Natural killer cell (primary cell): ENCODE measurements around the gene EVL. TPM values are rescaled to one million over a fixed set of nuclear protein-coding genes. Genes with fewer than 3 reads are reported as not detected.

Experiments
- ATAC-seq, 3 donors: fragments of 150-1000 bp in 2 of 3; fragments of 200-7000 bp in 1 of 3; cut with Tn5 transposase; 1 replicate in 1 of 3; 2 replicates in 2 of 3; pipeline ENCODE4 v1.10.0; 2021; ENCODE audit warnings: mild to moderate bottlenecking in 2 of 3, moderate library complexity in 2 of 3
- DNase-seq, 2 donors: peaks; one replicate each; pipeline versions ENCODE4 v3.0.0 to v3.0.0-alpha.2; 2013 to 2021; ENCODE audit warnings: mixed read lengths in 1 of 2
- H3K27ac ChIP-seq: one replicate; pipeline ENCODE4 v1.5.1; 2013; ENCODE audit warnings: mild to moderate bottlenecking, low read length
- H3K27me3 ChIP-seq: one replicate; pipeline ENCODE4 v1.6.1; 2013; ENCODE audit warnings: low read length; ENCODE audit not compliant: control insufficient read depth, insufficient read depth
- H3K36me3 ChIP-seq: one replicate; pipeline ENCODE4 v1.6.1; 2013; ENCODE audit warnings: low read length; ENCODE audit not compliant: control insufficient read depth, insufficient read depth
- H3K4me1 ChIP-seq: one replicate; pipeline ENCODE4 v1.6.1; 2013; ENCODE audit warnings: low read length; ENCODE audit not compliant: control insufficient read depth, insufficient read depth
- H3K4me3 ChIP-seq: one replicate; pipeline ENCODE4 v1.5.1; 2013; ENCODE audit warnings: low read length
- H3K9me3 ChIP-seq: one replicate; pipeline ENCODE4 v1.6.1; 2013; ENCODE audit warnings: low read length; ENCODE audit not compliant: control insufficient read depth, insufficient read depth
- H3K27ac Mint-ChIP-seq, 2 donors: one replicate each; pipeline ENCODE4 v1.8.0; 2022; ENCODE audit warnings: mild to moderate bottlenecking in 2 of 2, mixed read lengths in 2 of 2, moderate library complexity in 1 of 2
- H3K27me3 Mint-ChIP-seq, 2 donors: one replicate each; pipeline ENCODE4 v1.8.0; 2022; ENCODE audit warnings: low read depth in 2 of 2, mixed read lengths in 2 of 2
- H3K36me3 Mint-ChIP-seq: one replicate; pipeline ENCODE4 v1.8.0; 2022; ENCODE audit warnings: mixed read lengths
- H3K4me1 Mint-ChIP-seq, 2 donors: one replicate each; pipeline ENCODE4 v1.8.0; 2022; ENCODE audit warnings: mixed read lengths in 2 of 2
- H3K4me3 Mint-ChIP-seq: one replicate; pipeline ENCODE4 v1.8.0; 2022; ENCODE audit warnings: mild to moderate bottlenecking, moderate library complexity, mixed read lengths
- H3K9me3 Mint-ChIP-seq, 2 donors: one replicate each; pipeline ENCODE4 v1.8.0; 2022; ENCODE audit warnings: mixed read lengths in 2 of 2
- CTCF ChIP-seq: fragments of 200-600 bp; IDR thresholded peaks from one replicate; pipeline ENCODE4 v1.8.0; 2022; ENCODE audit warnings: antibody characterized with exemption
- WGBS: methylation state at CpG from one replicate; pipeline ENCODE4 v1.1.7; 2013; ENCODE audit warnings: missing lambda C conversion rate; ENCODE audit not compliant: insufficient coverage; 5-methylcytosine and 5-hydroxymethylcytosine counted together
- intact Hi-C: fragments of 100-400 bp; cut with micrococcal nuclease; formaldehyde crosslinking; loops from one replicate; pipeline ENCODE4 v1.14.2; 2022
- total RNA-seq, 4 donors: library from RNA; stranded (reverse); fragments of 120-200 nt in 1 of 4; gene quantifications; one replicate each; pipeline versions ENCODE4 v1.2.3 to v1.2.4, GENCODE V29; 2013 to 2022

EVL gene
- total RNA-seq, 3 donors from 2014 or later (not counting 1 experiment from before 2014, with no cell fraction given) = 882 to 1,108 (median 986) TPM

DNA sequence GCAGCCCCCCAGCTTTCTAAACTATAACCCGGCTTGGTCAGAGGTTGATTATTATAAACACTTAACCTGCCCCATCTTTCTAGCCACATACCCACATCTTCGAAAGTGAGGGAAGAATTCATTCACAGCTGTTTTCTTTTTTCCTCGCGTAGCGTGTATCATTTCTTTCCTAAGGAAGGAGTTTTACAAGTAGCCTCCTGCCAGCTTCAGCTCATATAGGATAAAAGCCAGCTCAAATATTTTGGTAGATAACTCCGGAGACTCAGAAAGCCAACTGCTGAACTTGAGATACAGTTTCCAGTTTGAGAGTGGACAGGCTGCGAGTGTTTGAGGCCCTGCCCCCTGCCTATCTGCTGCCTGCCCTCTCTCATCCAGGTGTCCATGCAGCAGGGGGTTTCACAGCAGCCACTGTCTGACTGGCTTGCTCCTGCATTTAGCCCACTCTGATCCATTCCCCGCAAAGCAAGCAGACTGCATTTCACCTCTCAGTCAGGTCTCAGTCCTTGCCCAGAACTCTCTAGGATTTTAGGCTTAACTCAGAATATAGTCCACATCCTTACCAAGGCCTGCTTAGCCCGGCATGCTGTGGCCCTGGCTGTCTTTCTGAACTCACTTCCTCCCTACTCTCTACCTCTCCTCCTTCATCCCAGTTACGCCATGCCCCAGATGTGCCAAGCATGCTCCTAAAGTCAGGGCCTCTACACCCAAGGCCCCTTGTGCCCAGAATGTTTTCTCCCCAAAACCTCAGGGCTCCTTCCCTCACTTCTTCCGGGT, 46.9 kb downstream of the EVL start:
- ATAC-seq = no peak

GRCh38 chr14:100114109-100114765, 49.0 kb downstream of the EVL start:
- peaks cover 29% of the 10 kb centered on the region for H3K4me1 ChIP-seq
- WGBS = 93% methylated on average over 12 of the region's 13 CpGs
- H3K4me1 Mint-ChIP-seq = peaks cover 55 to 70% of the 10 kb centered on the region in 2 donors
- H3K36me3 ChIP-seq = peaks cover 83% of the 10 kb centered on the region
- no peak for TF ChIP-seq CTCF
- H3K9me3 Mint-ChIP-seq = no peaks in the 10 kb centered on the region
- H3K27ac ChIP-seq = no peak overlapping the region
- H3K27me3 ChIP-seq = no peaks in the 10 kb centered on the region
- H3K4me3 ChIP-seq = no peak overlapping the region
- DNase-seq = no peak
- no peaks in the 10 kb centered on the region for H3K27me3 Mint-ChIP-seq
- no peak for ATAC-seq
- H3K9me3 ChIP-seq = no peaks in the 10 kb centered on the region
- H3K36me3 Mint-ChIP-seq = peaks cover 14% of the 10 kb centered on the region
- peak overlapping the region; percentile 70 to 93 for H3K27ac Mint-ChIP-seq
- no peak overlapping the region for H3K4me3 Mint-ChIP-seq
- intact Hi-C loops = no loop called here

More for the DNA sequence above, 46.9 kb downstream of the EVL start:
- peaks cover 14% of the 10 kb centered on the region for H3K36me3 Mint-ChIP-seq
- intact Hi-C loops = no loop called here
- peaks cover 58 to 77% of the 10 kb centered on the region in 2 donors for H3K4me1 Mint-ChIP-seq
- Histone ChIP-seq H3K36me3 (peaks cover 78% of the 10 kb centered on the region), H3K4me1 (peaks cover 50% of the 10 kb centered on the region), H3K9me3 (no peaks in the 10 kb centered on the region), H3K27me3 (no peaks in the 10 kb centered on the region), H3K27ac (no peak overlapping the region), H3K4me3 (no peak overlapping the region)
- no peak overlapping the region for H3K4me3 Mint-ChIP-seq
- H3K9me3 Mint-ChIP-seq = no peaks in the 10 kb centered on the region
- no peaks in the 10 kb centered on the region for H3K27me3 Mint-ChIP-seq
- peak overlapping the region; percentile 81 to 93 for H3K27ac Mint-ChIP-seq
- no peak for DNase-seq
- 95% methylated on average over 11 of the region's 11 CpGs for WGBS
- TF ChIP-seq CTCF = no peak

DNA sequence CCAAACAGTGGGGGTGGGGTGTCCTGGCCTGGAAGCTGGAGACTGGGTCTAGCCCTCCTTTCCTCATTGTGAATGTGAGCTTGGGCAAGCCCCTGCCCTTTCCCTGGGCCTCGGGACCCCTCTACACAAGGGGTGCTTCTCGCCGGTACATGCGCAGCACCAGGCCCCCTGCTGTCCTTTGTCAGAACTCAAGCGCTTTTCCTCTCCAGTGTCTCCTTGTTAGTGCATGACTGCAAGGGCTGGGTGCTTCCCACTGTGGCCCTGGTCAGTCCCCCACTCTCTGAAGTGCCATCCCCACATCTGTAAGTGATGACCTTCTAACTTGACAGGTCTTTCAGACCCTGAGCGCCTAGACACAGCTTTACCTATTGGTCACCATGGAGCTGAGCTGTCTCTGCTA, 50.0 kb downstream of the EVL start:
- H3K36me3 Mint-ChIP-seq = peaks cover 14% of the 10 kb centered on the region
- DNase-seq (no peak), ATAC-seq (no peak)
- H3K9me3 ChIP-seq = no peaks in the 10 kb centered on the region
- peaks cover 28% of the 10 kb centered on the region for H3K4me1 ChIP-seq
- TF ChIP-seq CTCF = no peak
- H3K36me3 ChIP-seq = peaks cover 83% of the 10 kb centered on the region
- H3K9me3 Mint-ChIP-seq = no peaks in the 10 kb centered on the region
- 95% methylated on average over 6 of the region's 6 CpGs for WGBS
- intact Hi-C loops = no loop called here
- H3K4me3 Mint-ChIP-seq = no peak overlapping the region
- H3K4me1 Mint-ChIP-seq = peaks cover 54 to 68% of the 10 kb centered on the region in 2 donors
- H3K27ac ChIP-seq = no peak overlapping the region
- H3K27me3 ChIP-seq = no peaks in the 10 kb centered on the region
- no peak overlapping the region for H3K4me3 ChIP-seq
- peak overlapping the region; percentile 70 to 88 for H3K27ac Mint-ChIP-seq
- H3K27me3 Mint-ChIP-seq = no peaks in the 10 kb centered on the region
